KBM-7 (cell line): ENCODE measurements around the gene ZNF646.

Experiments
- DNase-seq: peaks from one replicate; pipeline ENCODE4 v3.0.0-alpha.2; 2015
- in situ Hi-C: fragments of 300-500 bp; cut with MboI; formaldehyde crosslinking; loops from 2 replicates; pipeline ENCODE4 v1.14.3; 2020; ENCODE audit warnings: low sequenced_read_pairs, low pct_unique_long_range_greater_than_20kb, mixed read lengths

ZNF646 gene

GRCh38 chr16:31081428-31082351 is 7.5 kb downstream of the ZNF646 start:
- DNase-seq = no peak
- in situ Hi-C loops = no loop called here

- in situ Hi-C loops = no loop called here
- no peak for DNase-seq
These were observed 8.3 kb downstream of the ZNF646 start for GRCh38 chr16:31082368-31083045.

- DNase-seq = no peak
- in situ Hi-C loops = no loop called here
These were observed 8.9 kb downstream of the ZNF646 start for GRCh38 chr16:31083081-31083480.

- in situ Hi-C loops = no loop called here
These were observed 9.3 kb downstream of the ZNF646 start for GRCh38 chr16:31083556-31083955.

GRCh38 chr16:31083981-31084380 is 9.8 kb downstream of the ZNF646 start:
- DNase-seq = no peak
- in situ Hi-C loops = no loop called here

More at GRCh38 chr16:31083556-31083955, 9.3 kb downstream of the ZNF646 start:
- DNase-seq = no peak

GRCh38 chr16:31084584-31085302 is 10.5 kb downstream of the ZNF646 start:
- in situ Hi-C loops = no loop called here
- DNase-seq = no peak

- no peak for DNase-seq
- in situ Hi-C loops = no loop called here
These were observed 11.2 kb downstream of the ZNF646 start for GRCh38 chr16:31085411-31085810.

- in situ Hi-C loops = no loop called here
- DNase-seq = no peak
These were observed 11.8 kb downstream of the ZNF646 start for GRCh38 chr16:31085873-31086628.

- DNase-seq = no peak
- in situ Hi-C loops = no loop called here
These were observed 12.3 kb downstream of the ZNF646 start for GRCh38 chr16:31086629-31086906.

GRCh38 chr16:31087481-31087880 is 13.3 kb downstream of the ZNF646 start:
- in situ Hi-C loops = no loop called here
- DNase-seq = no peak

- in situ Hi-C loops = no loop called here
- DNase-seq = no peak
These were observed 13.7 kb downstream of the ZNF646 start for GRCh38 chr16:31087971-31088370.

- in situ Hi-C loops = no loop called here
- DNase-seq = no peak
These were observed 14.4 kb downstream of the ZNF646 start, which contains the start of gene PRSS53 for GRCh38 chr16:31088459-31089183. TSS of gene PRSS53 (minus strand) at chr16:31088943. CDS start at chr16:31088809, 134 bp downstream.

- no peak for DNase-seq
- in situ Hi-C loops = no loop called here
These were observed 15.0 kb downstream of the ZNF646 start for GRCh38 chr16:31089199-31089598.

GRCh38 chr16:31090540-31090939 is 16.3 kb downstream of the ZNF646 start:
- no peak for DNase-seq
- in situ Hi-C loops = no loop called here

- no peak for DNase-seq
- in situ Hi-C loops = no loop called here
These were observed 18.1 kb downstream of the ZNF646 start for GRCh38 chr16:31092330-31092729.

GRCh38 chr16:31093132-31093703 is 19.0 kb downstream of the ZNF646 start:
- in situ Hi-C loops = no loop called here
- DNase-seq = no peak

GRCh38 chr16:31094088-31094423 is 19.8 kb downstream of the ZNF646 start:
- no peak for DNase-seq

GRCh38 chr16:31094424-31095120 is 20.4 kb downstream of the ZNF646 start, which contains the start of gene VKORC1:
TSS of gene VKORC1 (minus strand) at chr16:31094797. CDS start at chr16:31094729, 68 bp downstream.
- DNase-seq = peak; percentile 98
- in situ Hi-C loops = no loop called here

More at GRCh38 chr16:31094088-31094423, 19.8 kb downstream of the ZNF646 start:
- in situ Hi-C loops = no loop called here
